Activated naive CD8-positive, alpha-beta T cell treated with anti-CD3 and anti-CD28 coated beads for 36 hours (primary cell): ENCODE measurements around the gene ARHGAP24. TPM values are rescaled to one million over a fixed set of nuclear protein-coding genes. Genes with fewer than 3 reads are reported as not detected.
"Not testable (repeated sequence)": the region's sequence is repeated elsewhere in the genome, so short reads cannot be mapped to it uniquely, and the experiment has no call there.

Experiments used
- DNase-seq: peaks from one replicate; pipeline ENCODE4 v3.0.0; 2021
- H3K27ac Mint-ChIP-seq: one replicate; pipeline ENCODE4 v1.8.0; 2022; ENCODE audit warnings: mild to moderate bottlenecking, moderate library complexity, mixed read lengths
- H3K27me3 Mint-ChIP-seq: one replicate; pipeline ENCODE4 v1.8.0; 2022; ENCODE audit warnings: mild to moderate bottlenecking, mixed read lengths
- H3K36me3 Mint-ChIP-seq: one replicate; pipeline ENCODE4 v1.8.0; 2021; ENCODE audit warnings: mild to moderate bottlenecking, mixed read lengths
- H3K4me1 Mint-ChIP-seq: one replicate; pipeline ENCODE4 v1.8.0; 2021; ENCODE audit warnings: mixed read lengths
- H3K4me3 Mint-ChIP-seq: one replicate; pipeline ENCODE4 v1.8.0; 2022; ENCODE audit warnings: mild to moderate bottlenecking, moderate library complexity, mixed read lengths
- H3K9me3 Mint-ChIP-seq: one replicate; pipeline ENCODE4 v1.8.0; 2022; ENCODE audit warnings: mixed read lengths
- total RNA-seq, 2 experiments: library from RNA; stranded (reverse); gene quantifications; one replicate each; pipeline ENCODE4 v1.2.3, GENCODE V29; 2021

Gene ARHGAP24
- total RNA-seq, 2 experiments from 2014 or later = 0.62 to 0.92 TPM

DNA sequence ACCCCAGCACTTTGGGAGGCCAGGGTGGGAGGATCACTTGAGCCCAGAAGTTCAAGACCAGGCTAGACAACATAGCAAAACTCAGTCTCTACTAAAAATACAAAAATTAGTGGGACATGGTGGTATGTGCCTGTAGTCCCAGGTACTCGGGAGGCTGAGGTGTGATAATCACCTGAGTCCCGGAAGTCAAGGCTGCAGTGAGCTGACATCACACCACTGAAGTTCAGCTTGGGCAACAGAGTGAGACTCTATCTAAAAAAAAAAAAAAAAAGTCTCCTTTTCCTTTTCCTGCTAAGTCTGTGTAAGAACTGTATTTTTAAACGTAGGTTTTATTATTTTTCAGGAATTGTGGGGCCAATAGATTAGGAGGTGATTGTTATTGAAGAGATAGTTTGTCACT is 356.7 kb downstream of the ARHGAP24 start:
- Mint-ChIP-seq H3K36me3 (no peaks in the 10 kb centered on the region), H3K9me3 (no peaks in the 10 kb centered on the region), H3K4me3 (no peak overlapping the region), H3K27ac (no peak overlapping the region), H3K4me1 (no peaks in the 10 kb centered on the region), H3K27me3 (no peaks in the 10 kb centered on the region)
- DNase-seq = no peak

DNA sequence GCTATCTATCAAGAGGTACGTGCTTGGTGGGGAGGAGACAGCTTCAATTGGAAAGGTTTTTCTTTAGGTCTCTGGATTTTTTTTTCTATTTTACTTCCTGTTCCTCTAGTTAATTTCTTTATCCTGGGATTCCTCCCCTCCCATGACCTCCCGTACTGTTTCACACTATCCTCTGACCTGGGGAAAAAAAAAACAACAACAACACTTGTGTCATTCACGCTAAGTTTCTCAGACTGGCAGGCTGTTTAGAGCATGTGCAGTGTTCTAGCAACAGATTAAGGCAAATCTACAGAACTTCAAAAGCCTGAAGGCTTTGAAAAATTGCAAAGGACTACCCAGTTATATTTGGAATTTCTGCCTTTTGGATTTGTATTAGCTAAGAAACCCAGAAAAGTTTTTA is 358.4 kb downstream of the ARHGAP24 start:
- Mint-ChIP-seq H3K4me3 (no peak overlapping the region), H3K36me3 (no peaks in the 10 kb centered on the region), H3K4me1 (no peaks in the 10 kb centered on the region), H3K27ac (no peak overlapping the region), H3K27me3 (no peaks in the 10 kb centered on the region), H3K9me3 (no peaks in the 10 kb centered on the region)
- DNase-seq = no peak

DNA sequence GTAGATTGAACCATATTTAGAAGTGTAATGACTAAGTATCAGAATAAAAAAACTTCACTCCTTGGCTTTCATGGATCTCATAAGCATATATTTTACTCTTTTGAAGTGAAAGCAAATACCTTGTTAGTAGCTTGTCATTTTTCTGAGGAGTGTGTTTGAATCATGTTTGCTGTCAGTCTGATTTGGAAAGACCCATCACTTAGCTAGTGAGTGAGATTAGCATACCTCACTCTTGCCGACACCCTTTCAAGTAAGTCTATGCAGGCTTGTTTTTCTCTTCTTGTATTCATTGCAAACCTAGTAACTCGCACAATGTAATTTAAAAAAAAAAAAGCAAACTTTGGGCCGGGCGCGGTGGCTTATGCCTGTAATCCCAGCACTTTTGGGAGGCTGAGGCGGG is 360.0 kb downstream of the ARHGAP24 start:
- H3K27ac Mint-ChIP-seq = no peak overlapping the region
- no peaks in the 10 kb centered on the region for H3K4me1 Mint-ChIP-seq
- no peaks in the 10 kb centered on the region for H3K9me3 Mint-ChIP-seq
- no peaks in the 10 kb centered on the region for H3K27me3 Mint-ChIP-seq
- DNase-seq = no peak
- no peak overlapping the region for H3K4me3 Mint-ChIP-seq
- H3K36me3 Mint-ChIP-seq = no peaks in the 10 kb centered on the region

DNA sequence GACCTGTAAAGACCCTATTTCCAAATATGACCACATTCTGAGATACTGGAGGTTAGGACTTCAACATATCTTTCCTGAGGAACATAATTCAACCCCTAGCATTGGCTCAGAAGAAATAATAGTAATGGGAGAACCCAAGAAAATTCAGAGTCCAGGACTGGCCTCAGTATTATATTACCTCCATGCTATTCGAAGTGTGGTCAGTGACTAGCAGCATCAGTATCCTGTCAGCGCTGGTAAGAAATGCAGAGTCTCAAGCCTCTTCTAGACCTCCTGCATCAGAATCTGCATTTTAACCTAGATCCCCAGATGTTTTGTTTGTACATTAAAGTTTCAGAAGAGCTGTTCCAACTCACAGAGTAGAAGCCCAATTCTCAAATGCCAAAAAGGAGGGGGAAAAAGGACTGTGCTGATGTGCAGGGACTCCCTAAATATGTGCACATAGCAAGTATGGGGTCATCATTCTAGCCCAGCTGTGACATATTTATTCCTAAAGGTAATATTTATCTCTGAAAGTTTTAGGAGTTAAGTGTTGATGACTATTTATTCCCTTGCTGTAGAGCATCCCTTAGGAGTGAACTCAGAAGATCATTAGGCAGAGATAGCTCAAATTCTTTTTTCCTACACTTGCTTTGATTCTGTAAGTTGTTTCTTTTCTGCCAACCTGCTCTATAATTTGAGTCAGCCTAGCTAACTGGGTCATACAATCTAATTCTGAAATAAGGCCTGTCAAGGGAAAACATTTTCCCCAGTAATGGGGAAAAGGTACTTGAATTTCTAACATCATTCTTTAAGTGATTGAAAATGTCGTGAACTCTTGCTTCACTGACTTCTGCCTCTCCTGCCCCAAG is 361.9 kb downstream of the ARHGAP24 start:
- Mint-ChIP-seq H3K9me3 (no peaks in the 10 kb centered on the region), H3K4me3 (no peak overlapping the region), H3K27me3 (no peaks in the 10 kb centered on the region), H3K27ac (no peak overlapping the region), H3K4me1 (no peaks in the 10 kb centered on the region), H3K36me3 (no peaks in the 10 kb centered on the region)
- no peak for DNase-seq

DNA sequence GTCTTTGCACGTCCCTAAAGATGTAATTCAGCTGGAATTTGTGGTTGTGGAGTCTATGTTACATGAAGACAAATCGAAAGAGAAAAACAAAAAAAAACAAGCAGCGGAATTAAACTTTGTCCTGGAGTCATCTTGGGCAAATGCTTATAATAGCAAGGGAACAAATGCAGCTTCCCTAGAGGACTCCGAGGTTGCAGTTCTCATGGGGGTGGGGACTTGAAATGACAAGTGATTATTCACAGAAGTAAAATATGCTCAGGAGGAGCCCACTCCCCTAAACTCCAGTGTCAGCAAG is 362.4 kb downstream of the ARHGAP24 start:
- Mint-ChIP-seq H3K9me3 (no peaks in the 10 kb centered on the region), H3K4me3 (no peak overlapping the region), H3K36me3 (no peaks in the 10 kb centered on the region)

DNA sequence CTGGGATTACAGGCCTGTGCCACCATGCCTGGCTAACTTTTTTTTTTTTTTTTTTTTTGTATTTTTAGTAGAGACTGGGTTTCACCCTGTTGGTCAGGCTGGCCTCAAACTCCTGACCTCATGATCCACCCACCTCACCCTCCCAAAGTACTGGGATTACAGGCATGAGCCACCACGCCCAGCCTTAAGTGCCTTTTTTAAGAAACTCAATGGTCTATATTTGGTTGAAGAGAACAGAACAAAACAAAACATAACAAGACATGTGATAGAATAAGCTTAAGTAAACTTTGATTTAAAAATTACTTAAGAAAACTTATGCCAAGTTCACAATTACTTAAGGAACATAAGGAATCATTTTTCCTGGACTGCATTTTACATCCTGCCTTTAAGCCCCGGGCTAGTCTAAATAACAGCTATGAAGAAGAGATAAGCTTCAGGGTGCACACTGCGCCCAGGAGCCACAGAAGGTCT is 365.1 kb downstream of the ARHGAP24 start:
- not testable (repeated sequence) for H3K4me3 Mint-ChIP-seq, H3K4me1 Mint-ChIP-seq, H3K27ac Mint-ChIP-seq, DNase-seq, H3K36me3 Mint-ChIP-seq, H3K27me3 Mint-ChIP-seq, H3K9me3 Mint-ChIP-seq

More for the DNA sequence above, 362.4 kb downstream of the ARHGAP24 start:
- no peak for DNase-seq
- no peaks in the 10 kb centered on the region for H3K27me3 Mint-ChIP-seq
- H3K4me1 Mint-ChIP-seq = no peaks in the 10 kb centered on the region
- H3K27ac Mint-ChIP-seq = no peak overlapping the region

DNA sequence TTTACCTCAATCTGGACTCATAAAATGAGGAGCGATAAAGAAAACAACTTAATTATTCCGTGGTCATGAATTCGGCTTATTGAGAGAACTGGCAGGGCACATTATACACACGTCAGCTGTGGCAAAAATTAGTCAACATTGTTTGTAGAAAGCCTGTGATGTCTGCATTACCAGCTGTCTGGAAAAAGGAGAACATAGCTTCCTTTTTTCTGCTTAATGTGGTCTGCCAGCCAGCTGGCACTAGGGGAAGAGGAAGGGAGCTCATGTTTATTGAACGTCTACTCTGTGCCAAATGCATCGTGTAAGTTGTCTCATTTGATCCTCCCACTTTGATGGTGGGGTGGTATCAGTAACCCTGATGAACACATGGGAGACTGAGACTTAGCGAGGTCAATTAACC is 367.6 kb downstream of the ARHGAP24 start:
- Mint-ChIP-seq H3K27ac (no peak overlapping the region), H3K27me3 (no peaks in the 10 kb centered on the region), H3K9me3 (no peaks in the 10 kb centered on the region), H3K36me3 (no peaks in the 10 kb centered on the region), H3K4me3 (no peak overlapping the region), H3K4me1 (no peaks in the 10 kb centered on the region)
- no peak for DNase-seq

DNA sequence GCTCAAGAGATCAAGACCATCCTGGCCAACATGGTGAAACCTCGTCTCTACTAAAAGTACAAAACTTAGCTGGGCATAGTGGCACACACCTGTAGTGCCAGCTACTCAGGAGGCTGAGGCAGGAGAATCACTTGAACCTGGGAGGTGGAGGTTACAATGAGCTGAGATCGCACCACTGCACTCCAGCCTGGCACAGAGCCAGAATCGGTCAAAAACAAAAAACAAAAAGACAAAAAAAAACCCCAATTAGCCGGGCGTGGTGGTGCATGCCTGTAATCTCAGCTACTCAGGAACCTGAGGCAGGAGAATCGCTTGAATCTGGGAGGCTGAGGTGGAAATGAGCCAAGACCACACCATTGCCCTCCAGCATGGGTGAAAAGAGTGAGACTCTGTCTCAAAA is 378.8 kb downstream of the ARHGAP24 start:
- not testable (repeated sequence) for H3K9me3 Mint-ChIP-seq, DNase-seq, H3K4me3 Mint-ChIP-seq, H3K4me1 Mint-ChIP-seq, H3K36me3 Mint-ChIP-seq, H3K27me3 Mint-ChIP-seq, H3K27ac Mint-ChIP-seq

DNA sequence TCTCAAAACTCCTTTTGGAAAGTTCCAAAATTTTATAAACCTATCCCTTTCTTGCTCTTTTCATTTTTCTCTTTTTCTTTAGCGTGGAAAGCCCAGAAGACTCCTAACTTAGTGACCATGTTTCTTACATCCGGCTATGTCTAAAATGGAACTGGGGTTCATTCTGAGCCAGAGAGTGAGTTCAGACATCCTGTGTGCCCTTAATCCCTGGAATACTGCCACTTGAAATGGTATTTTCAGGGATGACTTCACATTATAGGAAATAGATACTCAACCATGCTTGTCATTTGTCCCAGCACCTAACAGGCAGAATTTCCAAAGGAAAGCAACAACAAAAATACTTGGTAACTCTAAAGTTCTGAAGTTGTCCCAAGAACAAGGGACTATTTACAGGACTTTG is 379.6 kb downstream of the ARHGAP24 start:
- no peak for DNase-seq
- Mint-ChIP-seq H3K4me3 (no peak overlapping the region), H3K27ac (no peak overlapping the region), H3K27me3 (no peaks in the 10 kb centered on the region), H3K4me1 (no peaks in the 10 kb centered on the region), H3K9me3 (peaks cover 4% of the 10 kb centered on the region), H3K36me3 (no peaks in the 10 kb centered on the region)

DNA sequence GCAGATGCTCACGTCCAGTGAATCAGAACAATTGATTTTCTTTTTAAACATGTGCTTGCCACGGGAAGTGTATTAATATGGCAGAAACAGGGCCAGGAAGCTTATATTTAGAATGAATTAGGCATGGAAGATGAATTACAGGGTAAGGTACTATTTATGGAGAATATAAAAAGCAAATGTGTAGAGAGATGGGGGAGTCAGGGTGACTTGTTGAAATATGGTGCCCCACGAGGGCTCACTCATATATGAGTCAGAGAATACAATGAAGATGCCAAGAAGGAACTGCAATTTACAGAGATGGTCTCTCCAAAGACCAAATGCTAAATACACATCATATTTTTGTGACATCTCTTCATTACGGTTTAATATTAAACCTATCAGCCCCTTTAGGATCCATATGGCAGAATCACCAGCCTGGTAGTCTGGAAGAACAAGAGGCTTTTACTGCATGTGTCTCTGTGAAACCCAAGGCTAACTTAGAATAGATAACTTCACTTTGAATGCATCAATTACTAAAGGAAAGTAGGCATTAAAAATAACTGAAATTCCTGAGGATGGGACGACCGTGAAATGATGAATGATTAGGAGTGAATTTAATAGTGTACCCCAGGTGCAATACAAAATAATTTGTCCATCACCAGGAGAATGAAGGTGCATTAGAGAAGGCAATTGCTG is 385.3 kb downstream of the ARHGAP24 start:
- Mint-ChIP-seq H3K36me3 (no peaks in the 10 kb centered on the region), H3K27me3 (no peaks in the 10 kb centered on the region), H3K4me3 (no peak overlapping the region), H3K9me3 (no peaks in the 10 kb centered on the region), H3K27ac (no peak overlapping the region), H3K4me1 (no peaks in the 10 kb centered on the region)
- DNase-seq = no peak

DNA sequence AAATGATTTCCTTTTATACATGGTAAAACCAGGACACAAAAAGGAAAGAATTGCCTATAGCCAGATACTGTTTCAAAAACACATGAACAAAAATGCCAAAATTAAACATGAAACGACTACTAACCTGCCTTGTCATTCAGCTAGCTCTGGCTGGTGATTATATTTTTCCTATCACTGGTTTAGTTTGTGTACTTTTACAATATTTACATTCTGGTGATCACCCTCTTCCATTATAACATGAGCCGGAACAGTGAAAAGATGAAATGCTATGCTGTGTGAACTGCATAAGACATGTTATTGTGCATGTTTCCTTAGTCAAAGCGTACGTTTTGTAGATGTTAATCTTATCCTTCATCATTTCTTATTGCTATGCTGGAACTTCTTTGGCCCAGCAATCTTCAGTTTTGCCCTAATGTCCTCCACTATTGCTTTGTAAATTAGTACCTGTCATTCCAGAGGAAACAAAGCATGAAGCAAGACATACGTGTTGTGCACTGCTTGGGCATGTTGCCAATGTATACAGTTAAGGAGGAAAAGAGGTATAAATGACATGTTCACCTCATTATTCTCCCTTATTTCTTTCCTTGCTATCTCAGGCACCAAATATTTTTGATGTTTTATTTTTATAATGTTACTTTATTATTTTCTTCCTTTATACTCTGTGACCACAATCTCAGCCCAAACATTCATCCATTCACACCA is 386.3 kb downstream of the ARHGAP24 start:
- Mint-ChIP-seq H3K4me1 (no peaks in the 10 kb centered on the region), H3K27me3 (no peaks in the 10 kb centered on the region), H3K9me3 (no peaks in the 10 kb centered on the region), H3K4me3 (no peak overlapping the region), H3K27ac (no peak overlapping the region), H3K36me3 (no peaks in the 10 kb centered on the region)
- DNase-seq = no peak

DNA sequence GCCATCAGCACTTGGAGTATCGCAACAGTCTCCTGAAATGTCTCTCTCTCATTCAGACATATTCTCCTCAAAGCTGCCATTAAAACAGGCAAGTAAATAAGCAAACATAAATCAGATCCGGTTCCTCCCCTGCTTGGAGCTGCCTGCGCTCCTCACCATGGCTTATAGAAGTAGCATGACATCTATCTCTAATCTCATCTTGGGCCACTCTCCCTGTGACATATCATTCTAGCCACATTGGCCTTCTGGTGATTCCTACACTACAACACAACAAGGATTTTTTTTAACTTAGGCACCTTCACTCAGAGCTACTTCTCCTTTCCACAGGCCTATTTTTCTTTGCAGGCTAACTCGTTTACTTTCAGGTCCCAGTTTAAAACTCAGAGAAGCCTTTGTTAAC is 387.9 kb downstream of the ARHGAP24 start:
- H3K9me3 Mint-ChIP-seq = no peaks in the 10 kb centered on the region
- H3K4me1 Mint-ChIP-seq = no peaks in the 10 kb centered on the region
- H3K27me3 Mint-ChIP-seq = no peaks in the 10 kb centered on the region
- H3K27ac Mint-ChIP-seq = no peak overlapping the region
- H3K36me3 Mint-ChIP-seq = no peaks in the 10 kb centered on the region
- no peak for DNase-seq
- no peak overlapping the region for H3K4me3 Mint-ChIP-seq

DNA sequence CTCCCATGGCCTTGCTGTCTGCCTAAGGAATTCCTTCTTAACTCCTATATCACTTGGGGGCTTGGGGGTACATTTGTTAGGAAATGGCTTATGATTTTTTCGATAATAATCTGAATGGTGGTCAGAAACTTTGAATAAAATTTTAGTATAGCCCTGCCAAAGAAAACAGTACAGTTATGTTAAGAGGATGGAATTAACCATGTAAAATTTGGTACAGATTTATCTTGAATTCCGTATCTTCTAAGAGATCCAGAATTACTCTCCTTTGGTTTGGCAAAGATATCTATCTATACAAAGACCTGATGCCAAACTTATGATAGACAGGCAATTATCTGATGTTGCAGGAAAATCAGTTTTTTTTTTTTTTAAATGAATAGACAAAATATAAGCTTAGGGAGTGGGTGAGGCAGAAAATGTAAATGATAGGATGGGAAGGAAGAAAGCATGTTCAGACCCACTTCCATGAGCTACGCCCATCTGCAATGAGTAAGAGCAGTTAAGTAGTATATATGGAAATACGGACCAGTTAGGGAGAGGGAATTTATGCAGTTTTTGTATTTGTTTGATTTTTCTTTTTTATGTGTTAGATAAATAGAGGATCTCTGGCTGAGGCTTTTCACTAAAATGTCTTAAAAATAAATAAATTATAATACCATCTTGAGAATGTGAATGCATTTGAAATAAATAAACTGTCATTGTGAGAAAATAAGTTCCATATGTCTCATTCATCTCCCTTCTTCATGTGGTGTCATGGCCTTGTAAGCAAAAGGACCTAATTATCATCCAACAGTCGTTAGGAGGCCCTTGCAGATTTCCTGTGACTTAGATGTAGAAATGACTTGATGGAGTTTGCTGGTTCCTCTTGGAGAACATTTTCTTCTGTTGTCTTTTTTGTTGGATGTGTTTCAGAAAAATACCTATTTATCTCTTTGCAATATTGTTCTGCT is 389.6 kb downstream of the ARHGAP24 start:
- no peaks in the 10 kb centered on the region for H3K36me3 Mint-ChIP-seq
- no peak for DNase-seq
- H3K4me1 Mint-ChIP-seq = no peaks in the 10 kb centered on the region
- no peak overlapping the region for H3K27ac Mint-ChIP-seq
- H3K9me3 Mint-ChIP-seq = no peaks in the 10 kb centered on the region
- no peak overlapping the region for H3K4me3 Mint-ChIP-seq
- H3K27me3 Mint-ChIP-seq = no peaks in the 10 kb centered on the region

DNA sequence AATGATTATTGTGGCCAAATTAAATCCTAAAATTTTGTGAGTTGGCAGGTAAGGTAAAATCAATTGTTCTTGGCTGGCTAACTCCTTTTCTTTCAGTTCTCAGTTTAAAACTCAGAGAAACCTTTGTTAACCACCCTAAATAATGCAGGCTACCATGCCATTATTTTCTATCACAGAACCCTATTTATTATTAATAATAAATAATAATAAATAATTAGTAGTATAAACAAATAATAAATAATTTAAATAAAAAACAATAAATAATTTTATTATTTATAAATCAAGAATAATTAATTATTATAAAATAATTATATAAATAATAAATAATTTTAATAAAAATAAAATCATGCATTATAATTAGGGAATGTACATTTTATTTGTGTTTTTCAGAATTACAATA is 390.3 kb downstream of the ARHGAP24 start:
- DNase-seq = no peak
- no peaks in the 10 kb centered on the region for H3K9me3 Mint-ChIP-seq
- no peaks in the 10 kb centered on the region for H3K36me3 Mint-ChIP-seq
- no peak overlapping the region for H3K27ac Mint-ChIP-seq
- no peaks in the 10 kb centered on the region for H3K4me1 Mint-ChIP-seq
- H3K4me3 Mint-ChIP-seq = no peak overlapping the region
- no peaks in the 10 kb centered on the region for H3K27me3 Mint-ChIP-seq

DNA sequence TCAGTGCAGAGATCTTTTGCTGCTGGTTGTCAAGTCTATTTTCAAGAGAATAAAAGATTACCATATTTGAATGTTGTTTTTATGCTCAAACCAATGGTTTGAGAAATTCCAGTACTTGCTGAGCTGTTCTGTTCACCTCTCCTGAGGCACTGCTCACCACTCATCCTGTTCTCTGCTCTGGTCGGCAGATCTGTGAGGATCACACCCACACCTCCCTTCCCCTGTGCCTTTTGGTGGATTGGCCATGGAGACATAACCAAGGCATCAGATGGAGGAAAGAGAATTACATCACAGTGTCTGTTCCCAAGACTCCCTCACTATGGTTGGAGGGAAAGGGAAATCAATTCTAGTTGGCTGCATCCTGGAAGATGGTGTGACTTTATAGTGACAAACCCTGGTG is 391.6 kb downstream of the ARHGAP24 start:
- Mint-ChIP-seq H3K9me3 (no peaks in the 10 kb centered on the region), H3K4me1 (no peaks in the 10 kb centered on the region), H3K4me3 (no peak overlapping the region), H3K27me3 (no peaks in the 10 kb centered on the region), H3K36me3 (no peaks in the 10 kb centered on the region), H3K27ac (no peak overlapping the region)
- no peak for DNase-seq
